Measurements from ENCODE around the gene MAP7D1.

The MAP7D1 gene

DNA sequence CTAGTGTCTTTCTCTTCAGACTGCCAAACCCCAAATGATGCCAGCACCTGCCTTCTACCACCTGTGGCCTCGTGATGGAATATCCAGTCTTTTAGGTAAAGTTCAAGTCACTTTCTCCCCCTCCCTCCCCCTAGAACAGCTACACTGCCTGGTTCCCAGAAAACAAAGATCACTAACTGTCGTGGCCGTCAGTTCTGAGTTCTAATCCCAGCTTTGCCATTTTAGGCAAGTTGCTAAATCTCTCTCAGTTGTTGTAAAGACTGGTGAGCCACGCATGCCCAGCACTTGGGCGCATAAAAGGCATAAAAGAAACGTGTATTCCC is 6.0 kb upstream of the MAP7D1 start:
- CTCF ChIA-PET = interaction anchor here (0.6 to 9.5 kb wide), 29 partner anchors 12 to 144 kb away, joined by 3 to 134 read pairs (median 5); partner anchors contain the start of gene THRAP3
- Histone ChIP-seq H3K4me3 (ENCODE audit: control insufficient read depth in 1 of 7, extremely low read depth in 1 of 7, insufficient read depth in 4 of 7, low read depth in 2 of 7, low read length in 6 of 7) (peak overlapping the region in 6 of 7 experiments; percentile 27 to 92 (median 55)), H3K27ac (ENCODE audit: insufficient read depth in 1 of 2, low read depth in 1 of 2, low read length in 2 of 2, poor library complexity in 1 of 2, severe bottlenecking in 2 of 2) (peak overlapping the region; percentile 25 to 79), H3K27me3 (replicated peaks in 2 of 5; ENCODE audit: control insufficient read depth in 4 of 5, insufficient read depth in 5 of 5, low read length in 4 of 5) (no peaks in the 10 kb centered on the region), H3K9me3 (ENCODE audit: control extremely low read depth in 1 of 5, control insufficient read depth in 4 of 5, insufficient read depth in 2 of 5, low read depth in 1 of 5, low read length in 4 of 5) (no peaks in the 10 kb centered on the region), H3K4me1 (ENCODE audit: control extremely low read depth in 1 of 4, control insufficient read depth in 4 of 4, insufficient read depth in 4 of 4, low read length in 3 of 4) (peaks cover 16 to 59% (median 52%) of the 10 kb centered on the region in 4 experiments), H3K36me3 (ENCODE audit: control insufficient read depth in 4 of 4, insufficient read depth in 4 of 4, low read length in 3 of 4) (peaks cover 0 to 8% (median 3%) of the 10 kb centered on the region in 4 experiments)
- no peak for DNase-seq
- WGBS (ENCODE audit: insufficient coverage) = 62% methylated on average over 4 of the region's 6 CpGs
- POLR2A ChIA-PET = interaction anchor here (0.6 to 3.2 kb wide), 11 partner anchors 11 to 236 kb away, joined by 3 to 36 read pairs (median 4); partner anchors contain the start of genes SH3D21 and THRAP3

DNA sequence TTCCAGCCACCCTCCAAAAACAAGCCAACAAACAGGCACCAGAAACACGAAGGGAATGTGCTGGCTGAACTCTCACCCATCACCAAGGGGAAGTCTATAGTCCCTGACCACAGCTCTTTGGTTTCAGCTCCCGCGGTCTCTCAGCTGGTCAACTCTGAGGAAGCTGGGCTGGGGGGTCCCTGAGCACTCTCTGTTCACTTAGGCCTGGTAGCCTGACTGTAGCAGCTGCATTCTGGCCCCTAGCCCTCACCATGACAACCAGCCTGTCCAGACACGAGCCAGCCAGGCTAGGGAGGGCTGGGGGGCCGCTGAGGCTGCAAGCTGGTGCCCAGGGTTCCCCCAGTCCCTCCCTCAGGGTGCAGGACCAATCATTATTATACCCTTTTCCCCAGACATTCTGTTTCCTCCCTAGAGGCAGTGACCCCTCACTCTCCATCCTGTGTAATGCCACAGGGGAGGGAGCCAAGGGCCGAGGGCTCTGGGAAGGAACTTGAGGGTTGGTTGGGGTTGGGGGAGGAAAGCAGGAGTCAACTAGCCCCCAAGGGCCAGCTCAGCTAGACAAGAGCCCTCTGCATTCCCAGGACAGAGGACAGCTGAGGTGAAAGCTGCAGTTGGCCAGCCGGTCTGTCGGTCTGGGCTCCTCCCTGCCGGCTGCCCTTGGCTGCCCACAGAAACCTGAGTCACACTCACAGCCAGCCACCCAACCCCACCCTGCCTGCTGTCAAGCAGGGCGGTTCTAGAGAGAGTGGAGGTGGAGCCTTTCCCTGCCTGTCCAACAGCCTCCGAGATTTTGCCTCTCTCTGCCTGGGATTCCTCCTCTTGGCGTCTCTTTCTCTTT is 5.4 kb upstream of the MAP7D1 start:
- Histone ChIP-seq H3K27me3 (replicated peaks in 2 of 5; ENCODE audit: control insufficient read depth in 4 of 5, insufficient read depth in 5 of 5, low read length in 4 of 5) (no peaks in the 10 kb centered on the region), H3K4me3 (ENCODE audit: control insufficient read depth in 1 of 7, extremely low read depth in 1 of 7, insufficient read depth in 4 of 7, low read depth in 2 of 7, low read length in 6 of 7) (peak overlapping the region in 5 of 7 experiments; percentile 33 to 92 (median 60)), H3K36me3 (ENCODE audit: control insufficient read depth in 4 of 4, insufficient read depth in 4 of 4, low read length in 3 of 4) (peaks cover 0 to 5% (median 3%) of the 10 kb centered on the region in 4 experiments), H3K4me1 (ENCODE audit: control extremely low read depth in 1 of 4, control insufficient read depth in 4 of 4, insufficient read depth in 4 of 4, low read length in 3 of 4) (peaks cover 16 to 64% (median 57%) of the 10 kb centered on the region in 4 experiments), H3K27ac (ENCODE audit: insufficient read depth in 1 of 2, low read depth in 1 of 2, low read length in 2 of 2, poor library complexity in 1 of 2, severe bottlenecking in 2 of 2) (peak overlapping the region; percentile 46 to 79), H3K9me3 (ENCODE audit: control extremely low read depth in 1 of 5, control insufficient read depth in 4 of 5, insufficient read depth in 2 of 5, low read depth in 1 of 5, low read length in 4 of 5) (no peaks in the 10 kb centered on the region)
- 25% methylated on average over 8 of the region's 12 CpGs for WGBS (ENCODE audit: insufficient coverage)
- ChIA-PET CTCF (interaction anchor here (0.6 to 9.5 kb wide), 28 partner anchors 11 to 143 kb away, joined by 3 to 134 read pairs (median 5); partner anchors contain the start of gene THRAP3), POLR2A (interaction anchor here (0.6 to 3.2 kb wide), 10 partner anchors 10 to 236 kb away, joined by 3 to 36 read pairs (median 5); partner anchors contain the start of gene THRAP3)
- DNase-seq = peak; percentile 63 to 90 (median 88)

DNA sequence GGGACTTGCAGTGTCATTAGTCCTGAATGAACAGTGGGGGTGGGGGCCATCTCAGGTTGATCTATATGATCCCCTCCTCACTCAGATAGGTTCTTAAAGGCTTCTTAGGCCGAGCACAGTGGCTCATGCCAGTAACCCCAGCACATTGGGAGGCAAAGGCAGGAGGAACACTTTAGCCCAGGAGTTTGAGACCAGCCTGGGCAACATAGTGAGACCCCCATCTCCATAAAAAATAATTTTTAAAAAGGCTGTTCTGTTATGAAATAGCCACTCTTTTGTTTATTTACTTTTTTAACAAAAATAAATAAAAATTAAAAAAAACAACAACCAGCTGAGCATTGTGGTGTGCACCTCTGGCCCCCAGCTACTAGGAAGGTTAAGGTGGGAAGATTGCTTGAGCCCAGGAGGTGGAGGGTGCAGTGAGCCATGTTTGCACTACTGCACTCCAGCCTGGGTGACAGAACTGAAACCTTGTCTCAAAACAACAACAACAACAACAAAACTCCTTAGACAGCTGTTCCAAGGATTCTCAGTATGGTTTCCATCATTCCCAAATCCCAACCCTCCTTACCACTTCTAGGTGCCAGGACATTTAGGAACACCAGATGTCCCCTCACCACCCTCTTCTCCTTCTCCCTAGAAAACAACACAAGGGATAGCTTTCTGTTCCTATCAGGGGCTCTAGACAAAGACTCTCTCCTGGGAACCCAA is 4.7 kb upstream of the MAP7D1 start:
- Histone ChIP-seq H3K36me3 (ENCODE audit: control insufficient read depth in 4 of 4, insufficient read depth in 4 of 4, low read length in 3 of 4) (peaks cover 0 to 5% (median 3%) of the 10 kb centered on the region in 4 experiments), H3K4me3 (ENCODE audit: control insufficient read depth in 1 of 7, extremely low read depth in 1 of 7, insufficient read depth in 4 of 7, low read depth in 2 of 7, low read length in 6 of 7) (peak overlapping the region in 5 of 7 experiments; percentile 33 to 92 (median 50)), H3K27ac (ENCODE audit: insufficient read depth in 1 of 2, low read depth in 1 of 2, low read length in 2 of 2, poor library complexity in 1 of 2, severe bottlenecking in 2 of 2) (peak overlapping the region in 1 of 2 experiments; percentile 79), H3K4me1 (ENCODE audit: control extremely low read depth in 1 of 4, control insufficient read depth in 4 of 4, insufficient read depth in 4 of 4, low read length in 3 of 4) (peaks cover 16 to 66% (median 57%) of the 10 kb centered on the region in 4 experiments), H3K27me3 (replicated peaks in 2 of 5; ENCODE audit: control insufficient read depth in 4 of 5, insufficient read depth in 5 of 5, low read length in 4 of 5) (no peaks in the 10 kb centered on the region), H3K9me3 (ENCODE audit: control extremely low read depth in 1 of 5, control insufficient read depth in 4 of 5, insufficient read depth in 2 of 5, low read depth in 1 of 5, low read length in 4 of 5) (no peaks in the 10 kb centered on the region)
- DNase-seq = no peak
- CTCF ChIA-PET = interaction anchor here (0.9 to 9.5 kb wide), 7 partner anchors 10 to 138 kb away, joined by 3 to 134 read pairs (median 20); partner anchors contain the start of gene THRAP3
- WGBS (ENCODE audit: insufficient coverage) = no CpG with 5 or more reads among the region's 1 CpG
- POLR2A ChIA-PET = interaction anchor here (0.6 to 3.2 kb wide), 4 partner anchors 10 to 120 kb away, joined by 3 to 36 read pairs (median 8); no protein-coding TSS in a partner anchor

DNA sequence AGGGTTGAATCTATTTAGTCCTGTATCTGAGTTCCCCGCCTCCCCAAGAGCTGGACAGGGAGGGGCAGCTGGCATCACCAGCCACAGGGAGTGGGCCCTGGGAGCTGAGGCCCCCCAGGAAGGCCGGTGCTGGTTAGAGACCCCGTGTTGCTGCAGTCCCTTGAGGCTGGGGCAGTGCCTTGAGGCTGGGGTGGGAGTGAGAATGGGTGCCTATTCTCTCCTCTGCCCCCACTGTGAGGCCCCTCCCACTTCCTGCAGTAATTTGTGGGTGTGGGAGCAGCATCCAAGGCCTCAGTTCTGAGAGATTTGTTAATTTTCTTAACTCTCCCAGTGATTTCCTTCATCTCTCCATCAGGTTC is 4.1 kb upstream of the MAP7D1 start:
- Histone ChIP-seq H3K4me1 (ENCODE audit: control extremely low read depth in 1 of 4, control insufficient read depth in 4 of 4, insufficient read depth in 4 of 4, low read length in 3 of 4) (peaks cover 16 to 66% (median 57%) of the 10 kb centered on the region in 4 experiments), H3K36me3 (ENCODE audit: control insufficient read depth in 4 of 4, insufficient read depth in 4 of 4, low read length in 3 of 4) (peaks cover 0 to 5% (median under 1%) of the 10 kb centered on the region in 4 experiments), H3K27ac (ENCODE audit: insufficient read depth in 1 of 2, low read depth in 1 of 2, low read length in 2 of 2, poor library complexity in 1 of 2, severe bottlenecking in 2 of 2) (peak overlapping the region in 1 of 2 experiments; percentile 79), H3K27me3 (replicated peaks in 2 of 5; ENCODE audit: control insufficient read depth in 4 of 5, insufficient read depth in 5 of 5, low read length in 4 of 5) (no peaks in the 10 kb centered on the region), H3K9me3 (ENCODE audit: control extremely low read depth in 1 of 5, control insufficient read depth in 4 of 5, insufficient read depth in 2 of 5, low read depth in 1 of 5, low read length in 4 of 5) (no peaks in the 10 kb centered on the region), H3K4me3 (ENCODE audit: control insufficient read depth in 1 of 7, extremely low read depth in 1 of 7, insufficient read depth in 4 of 7, low read depth in 2 of 7, low read length in 6 of 7) (peak overlapping the region in 3 of 7 experiments; percentile 28 to 92 (median 60))
- WGBS (ENCODE audit: insufficient coverage) = 100% methylated on average over 1 of the region's 3 CpGs
- DNase-seq = peak in 2 of 3 donors; percentile 44 to 52
- ChIA-PET POLR2A (interaction anchor here (1.4 to 3.2 kb wide), 3 partner anchors 9 to 36 kb away, joined by 3 to 36 read pairs (median 3); no protein-coding TSS in a partner anchor), CTCF (interaction anchor here (6.7 to 9.5 kb wide), 2 partner anchors 10 to 34 kb away, joined by 98 to 134 read pairs; no protein-coding TSS in a partner anchor)

DNA sequence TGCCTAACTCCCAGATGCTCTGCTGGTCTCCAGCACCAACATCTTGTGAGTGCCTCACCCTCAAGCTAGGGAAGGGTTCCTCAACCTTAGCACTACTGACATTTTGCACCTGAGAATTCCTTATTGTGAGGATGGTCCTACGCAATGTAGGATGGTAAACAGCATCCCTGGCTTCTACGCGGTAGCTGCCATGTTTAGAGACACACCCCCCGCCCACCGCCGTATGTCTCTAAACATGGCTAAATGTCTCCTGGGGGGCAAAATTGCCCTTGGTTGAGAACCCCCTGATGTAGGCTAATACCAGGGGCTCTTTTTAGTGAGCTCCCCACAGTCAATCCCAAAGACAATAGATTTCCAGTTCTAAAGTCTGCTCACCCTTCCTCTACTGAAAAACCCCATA is 2.5 kb upstream of the MAP7D1 start:
- Histone ChIP-seq H3K4me3 (ENCODE audit: control insufficient read depth in 1 of 7, extremely low read depth in 1 of 7, insufficient read depth in 4 of 7, low read depth in 2 of 7, low read length in 6 of 7) (peak overlapping the region in 1 of 7 experiments; percentile 28), H3K36me3 (ENCODE audit: control insufficient read depth in 4 of 4, insufficient read depth in 4 of 4, low read length in 3 of 4) (peaks cover 0 to 3% (median 0%) of the 10 kb centered on the region in 4 experiments), H3K9me3 (ENCODE audit: control extremely low read depth in 1 of 5, control insufficient read depth in 4 of 5, insufficient read depth in 2 of 5, low read depth in 1 of 5, low read length in 4 of 5) (no peaks in the 10 kb centered on the region), H3K27me3 (replicated peaks in 2 of 5; ENCODE audit: control insufficient read depth in 4 of 5, insufficient read depth in 5 of 5, low read length in 4 of 5) (no peaks in the 10 kb centered on the region), H3K4me1 (ENCODE audit: control extremely low read depth in 1 of 4, control insufficient read depth in 4 of 4, insufficient read depth in 4 of 4, low read length in 3 of 4) (peaks cover 16 to 73% (median 67%) of the 10 kb centered on the region in 4 experiments), H3K27ac (ENCODE audit: insufficient read depth in 1 of 2, low read depth in 1 of 2, low read length in 2 of 2, poor library complexity in 1 of 2, severe bottlenecking in 2 of 2) (no peak overlapping the region)
- CTCF ChIA-PET = interaction anchor here (1.2 to 9.5 kb wide), 7 partner anchors 8 to 132 kb away, joined by 3 to 134 read pairs (median 7); partner anchors contain the start of gene THRAP3
- no peak for DNase-seq
- POLR2A ChIA-PET = no interaction called here
- 96% methylated on average over 6 of the region's 6 CpGs for WGBS (ENCODE audit: insufficient coverage)

DNA sequence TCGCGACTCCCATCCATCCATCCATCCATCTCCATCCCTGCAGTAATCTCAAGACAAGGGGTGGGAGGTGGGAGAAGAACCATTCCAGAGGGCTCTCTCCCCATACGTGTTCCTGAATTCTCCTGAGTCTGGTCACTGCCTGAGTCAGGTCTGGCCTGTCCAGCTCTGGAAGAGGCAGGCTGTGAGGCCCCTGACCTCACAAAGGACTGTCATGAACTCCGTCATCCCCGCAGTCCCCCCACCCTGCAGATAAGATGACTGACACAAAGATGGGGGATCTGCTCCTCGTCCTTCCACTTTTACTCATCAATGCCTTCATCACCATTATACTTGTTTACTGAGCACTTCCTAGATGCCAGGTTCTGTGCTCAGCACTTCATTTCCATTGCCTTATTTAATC is 1.6 kb upstream of the MAP7D1 start:
- H3K9me3 ChIP-seq (ENCODE audit: control extremely low read depth in 1 of 5, control insufficient read depth in 4 of 5, insufficient read depth in 2 of 5, low read depth in 1 of 5, low read length in 4 of 5) = no peaks in the 10 kb centered on the region
- ChIA-PET POLR2A (interaction anchor here (0.5 kb wide), 1 partner anchor 20 kb away, joined by 3 read pairs; no protein-coding TSS in a partner anchor), CTCF (interaction anchor here (1.1 to 9.5 kb wide), 6 partner anchors 7 to 131 kb away, joined by 3 to 134 read pairs (median 9); partner anchors contain the start of gene THRAP3)
- WGBS (ENCODE audit: insufficient coverage) = 100% methylated on average over 4 of the region's 6 CpGs
- H3K4me1 ChIP-seq (ENCODE audit: control extremely low read depth in 1 of 4, control insufficient read depth in 4 of 4, insufficient read depth in 4 of 4, low read length in 3 of 4) = peaks cover 12 to 77% (median 70%) of the 10 kb centered on the region in 4 experiments
- no peak overlapping the region for H3K4me3 ChIP-seq (ENCODE audit: control insufficient read depth in 1 of 7, extremely low read depth in 1 of 7, insufficient read depth in 4 of 7, low read depth in 2 of 7, low read length in 6 of 7)
- H3K27ac ChIP-seq (ENCODE audit: insufficient read depth in 1 of 2, low read depth in 1 of 2, low read length in 2 of 2, poor library complexity in 1 of 2, severe bottlenecking in 2 of 2) = peak overlapping the region in 1 of 2 experiments; percentile 95
- peaks cover 0 to 7% (median 0%) of the 10 kb centered on the region in 4 experiments for H3K36me3 ChIP-seq (ENCODE audit: control insufficient read depth in 4 of 4, insufficient read depth in 4 of 4, low read length in 3 of 4)
- DNase-seq = no peak
- H3K27me3 ChIP-seq (replicated peaks in 2 of 5; ENCODE audit: control insufficient read depth in 4 of 5, insufficient read depth in 5 of 5, low read length in 4 of 5) = no peaks in the 10 kb centered on the region
